ENCODE data around the gene ADRB1. TPM values are rescaled to one million over a fixed set of nuclear protein-coding genes. Genes with fewer than 3 reads are reported as not detected.
A peak's percentile ranks its signal among the peaks of the same experiment; 100 is the strongest.

Gene ADRB1
- total and polyA plus RNA-seq, 2 of the 4 experiments (the other 2 are of a cell fraction), result not detected

DNA sequence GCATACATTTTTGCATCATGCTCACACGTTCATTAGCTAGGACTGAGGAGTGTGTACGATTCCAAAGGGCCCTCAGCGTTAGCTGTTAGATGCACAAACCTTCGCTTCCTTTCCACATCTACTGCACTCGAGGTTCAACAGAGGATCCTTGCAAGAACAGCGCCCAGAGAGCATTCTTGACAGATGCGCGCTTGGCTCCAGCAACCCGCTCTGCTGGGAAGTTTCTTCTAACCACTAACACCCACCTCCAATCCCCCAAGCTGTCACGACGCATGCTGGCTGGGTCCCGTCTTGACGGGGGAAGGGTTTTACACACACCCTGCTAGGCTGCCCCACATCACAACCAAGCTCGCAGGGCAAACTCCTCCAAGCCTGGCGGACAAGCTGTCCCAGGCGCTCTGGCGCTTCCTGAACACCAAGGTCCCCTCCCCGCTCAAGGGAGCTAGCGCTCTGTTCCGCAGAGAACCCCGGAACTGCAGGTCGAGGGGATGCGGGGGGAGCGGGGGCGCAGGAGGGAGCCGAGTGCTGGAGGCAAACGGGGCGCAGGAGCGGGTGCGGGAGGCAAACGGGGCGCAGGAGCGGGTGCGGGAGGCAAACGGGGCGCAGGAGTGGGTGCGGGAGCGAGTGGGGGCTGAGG is 653 bp upstream of the ADRB1 start:
- dilution Hi-C loops (cut with HindIII; ENCODE audit: low sequenced_read_pairs, unreplicated experiment), result no loop called here
- BruUV-seq (replicated peaks), result no TSS peak

More for the DNA sequence above, 653 bp upstream of the ADRB1 start:
- Histone ChIP-seq H3K27me3 (ENCODE audit: control insufficient read depth, insufficient read depth, low read length) (peaks cover 56% of the 10 kb centered on the region), H3K4me3 (ENCODE audit: insufficient read depth, low read depth, low read length) (no peak overlapping the region; the same call in 1 of the 2 replicates), H2AK9ac (replicated peaks; ENCODE audit: low read depth, low read length, poor library complexity) (no peak overlapping the region), H2BK15ac (ENCODE audit: low read depth, low read length) (no peak overlapping the region), H2BK120ac (ENCODE audit: low read depth, low read length) (no peak overlapping the region), H3K4me2 (ENCODE audit: low read depth, low read length) (peak overlapping the region; percentile 55; the same call in 1 of the 2 replicates), H4K20me1 (ENCODE audit: insufficient read depth, low read length) (no peaks in the 10 kb centered on the region; the same call in 1 of the 2 replicates), H3K4me1 (ENCODE audit: control insufficient read depth, insufficient read depth, low read length) (peaks cover 3% of the 10 kb centered on the region; the same call in 1 of the 2 replicates), H3K18ac (ENCODE audit: low read depth, low read length) (no peak overlapping the region), H2BK20ac (ENCODE audit: low read depth, low read length) (no peak overlapping the region), H4K5ac (ENCODE audit: low read depth, low read length) (no peak overlapping the region), H2BK5ac (ENCODE audit: low read depth, low read length, poor library complexity, severe bottlenecking) (no peak overlapping the region), H4K8ac (ENCODE audit: low read depth in 2 of 2, low read length in 2 of 2) (no peak overlapping the region), H2AK5ac (ENCODE audit: low read depth, low read length) (no peak overlapping the region), H3K27ac (ENCODE audit: insufficient read depth, low read length) (no peak overlapping the region), H3K9me1 (ENCODE audit: insufficient read depth, low read length) (no peaks in the 10 kb centered on the region), H3K23ac (ENCODE audit: low read depth, low read length) (no peak overlapping the region), H3K9me3 (ENCODE audit: control insufficient read depth, insufficient read depth, low read length) (peaks cover 3% of the 10 kb centered on the region; the same call in 1 of the 2 replicates), H3K14ac (replicated peaks; ENCODE audit: low read depth, low read length) (no peak overlapping the region), H3K56ac (ENCODE audit: extremely low read depth, insufficient read depth, low read length) (no peak overlapping the region), H3K36me3 (ENCODE audit: control insufficient read depth, insufficient read depth, low read length) (no peaks in the 10 kb centered on the region), H3K9ac (ENCODE audit: low read depth, low read length) (no peak overlapping the region), H2AFZ (replicated peaks; ENCODE audit: low read length, poor library complexity) (peak overlapping the region; percentile 67), H3K4ac (ENCODE audit: low read depth, low read length) (no peak overlapping the region), H3K79me1 (ENCODE audit: low read depth in 1 of 2, low read length in 2 of 2) (no peaks in the 10 kb centered on the region), H4K91ac (ENCODE audit: insufficient read depth, low read depth, low read length) (no peak overlapping the region)
- ChIA-PET CTCF (interaction anchor here (1.4 kb wide), 1 partner anchor 11 kb away, joined by 4 read pairs; no protein-coding TSS in a partner anchor), POLR2A (ENCODE audit: unreplicated experiment) (no interaction called here)
- intact Hi-C loops (cut with micrococcal nuclease) (no loop called here), in situ Hi-C loops (cut with MboI; ENCODE audit: low sequenced_read_pairs) (no loop called here)
- ATAC-seq (ENCODE audit: low read depth) (no peak; the same call in 1 of the 2 replicates), DNase-seq (peak; percentile 4)
- 2% methylated on average over 18 of the region's 38 CpGs; no CpG with 5 or more reads in 1 of the 2 experiments for WGBS, 2 experiments (ENCODE audit: extremely low coverage in 2 of 2, insufficient read length in 1 of 2)
- TF ChIP-seq SMC3 (IDR thresholded peaks at IDR 0.05; ENCODE audit: low read depth, low read length) (no peak), MAFK (IDR thresholded peaks at IDR 0.05; ENCODE audit: low read depth, low read length) (no peak), FOS (IDR thresholded peaks at IDR 0.05; ENCODE audit: low read depth, low read length) (no peak)
